ENCODE measurements around the gene SGSM2.

The SGSM2 gene

GRCh38 chr17:2369551-2370210, 32.4 kb downstream of the SGSM2 start:
- DNase-seq: no peak

- no peak for DNase-seq
These were observed 32.9 kb downstream of the SGSM2 start for GRCh38 chr17:2370211-2370589.

DNA sequence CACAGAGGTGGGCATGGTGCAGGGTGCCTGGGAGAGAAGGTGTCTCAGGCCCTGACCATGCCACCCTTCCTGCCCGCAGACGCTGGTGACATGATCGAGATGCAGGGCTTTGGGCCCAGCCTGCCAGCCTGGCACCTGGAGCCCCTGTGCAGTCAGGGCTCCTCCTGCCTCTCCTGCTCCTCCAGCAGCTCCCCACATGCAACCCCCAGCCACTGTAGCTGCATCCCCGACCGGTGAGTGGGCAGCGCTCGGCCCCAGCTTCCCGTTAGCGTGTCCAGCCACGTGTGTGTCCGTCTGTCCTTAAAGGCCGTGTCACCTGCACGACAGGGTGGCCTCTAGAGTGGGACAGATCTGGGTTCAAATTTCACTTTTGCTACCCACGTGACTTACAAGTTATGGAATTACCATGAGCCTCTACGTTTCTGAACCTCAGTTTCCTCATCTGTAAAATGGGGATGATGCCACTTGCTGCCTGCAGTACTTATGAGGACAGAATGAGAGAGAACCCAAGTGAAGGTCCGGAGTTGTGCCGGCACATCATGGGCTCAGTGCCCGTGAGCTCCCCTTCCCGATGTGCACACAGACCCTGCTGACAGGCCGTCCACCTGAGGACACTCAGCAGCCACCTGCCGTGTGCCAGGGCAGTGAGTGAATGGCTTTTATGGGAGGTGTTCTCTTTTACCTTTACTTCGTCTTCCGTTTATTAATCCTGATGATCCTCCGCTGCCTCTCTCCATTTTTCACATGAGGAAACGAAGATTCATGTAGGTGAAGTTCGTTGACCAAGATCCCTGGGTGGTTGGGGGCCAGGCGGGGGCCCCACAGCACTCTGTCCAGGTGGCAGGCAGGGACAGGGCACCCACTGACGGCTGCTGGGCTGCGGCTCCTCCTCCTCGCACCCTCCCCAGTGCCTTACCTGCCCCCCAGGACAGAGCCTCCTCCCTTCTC, 34.2 kb downstream of the SGSM2 start:
- no peak for DNase-seq

DNA sequence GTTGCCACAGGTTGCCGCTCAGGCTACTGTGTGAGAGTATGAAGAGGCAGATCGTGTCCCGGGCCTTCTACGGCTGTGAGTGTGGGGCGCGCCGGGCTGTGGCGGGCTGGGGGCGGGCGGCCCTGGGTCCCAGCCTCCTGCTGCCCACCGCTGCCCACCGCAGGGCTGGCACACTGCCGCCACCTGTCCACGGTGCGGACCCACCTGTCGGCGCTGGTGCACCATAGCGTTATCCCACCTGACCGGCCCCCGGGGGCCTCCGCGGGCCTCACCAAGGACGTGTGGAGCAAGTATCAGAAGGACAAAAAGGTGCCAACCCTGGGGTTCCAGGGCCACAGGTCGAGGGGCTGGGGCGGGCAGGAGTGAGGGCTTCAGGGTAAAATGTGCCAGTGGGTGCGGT, 34.9 kb downstream of the SGSM2 start:
- no peak for DNase-seq

DNA sequence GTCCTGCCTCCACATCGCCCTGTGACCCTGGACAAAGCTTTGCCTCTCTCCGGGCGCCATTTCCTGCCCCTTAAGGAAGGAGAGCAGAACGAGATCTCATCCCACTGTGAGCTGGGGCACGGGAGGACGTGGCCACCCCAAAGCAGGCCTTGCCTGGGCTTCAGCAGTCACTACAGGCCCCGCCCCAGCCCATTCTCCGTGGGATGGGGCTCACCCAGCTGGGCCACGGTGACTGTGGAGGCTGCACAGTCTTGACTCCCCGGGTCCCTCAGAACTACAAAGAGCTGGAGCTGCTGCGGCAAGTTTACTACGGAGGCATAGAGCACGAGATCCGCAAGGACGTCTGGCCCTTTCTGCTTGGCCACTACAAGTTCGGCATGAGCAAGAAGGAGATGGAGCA, 35.4 kb downstream of the SGSM2 start:
- DNase-seq: no peak

DNA sequence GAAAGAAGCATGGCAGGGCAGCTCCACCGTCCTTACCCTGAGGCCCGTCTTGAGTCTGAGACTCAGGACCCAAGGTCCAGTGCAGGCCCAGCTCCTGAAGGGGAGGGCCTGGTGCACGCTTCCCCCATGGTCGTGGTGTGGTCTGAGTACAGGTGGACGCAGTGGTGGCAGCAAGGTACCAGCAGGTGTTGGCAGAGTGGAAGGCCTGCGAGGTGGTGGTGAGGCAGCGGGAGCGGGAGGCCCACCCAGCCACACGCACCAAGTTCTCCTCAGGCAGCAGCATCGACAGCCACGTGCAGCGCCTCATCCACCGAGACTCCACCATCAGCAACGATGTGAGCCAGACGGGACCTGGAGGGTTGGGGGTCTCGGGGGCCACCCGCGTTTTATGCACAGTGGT, 35.9 kb downstream of the SGSM2 start:
- no peak for DNase-seq

GRCh38 chr17:2374549-2375285, 37.4 kb downstream of the SGSM2 start:
- DNase-seq: no peak

DNA sequence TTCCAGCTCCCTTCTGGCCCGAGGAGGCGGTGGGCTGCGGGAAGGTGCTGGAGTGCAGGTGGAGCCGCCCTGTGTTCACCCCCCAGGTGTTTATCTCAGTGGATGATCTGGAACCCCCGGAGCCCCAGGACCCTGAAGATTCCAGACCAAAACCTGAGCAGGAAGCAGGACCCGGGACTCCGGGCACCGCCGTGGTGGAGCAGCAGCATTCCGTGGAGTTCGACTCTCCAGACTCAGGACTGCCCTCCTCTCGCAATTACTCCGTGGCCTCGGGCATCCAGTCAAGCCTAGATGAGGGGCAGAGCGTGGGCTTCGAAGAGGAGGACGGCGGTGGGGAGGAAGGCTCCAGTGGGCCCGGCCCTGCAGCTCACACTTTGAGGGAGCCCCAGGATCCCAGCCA, 38.1 kb downstream of the SGSM2 start:
- DNase-seq: no peak

DNA sequence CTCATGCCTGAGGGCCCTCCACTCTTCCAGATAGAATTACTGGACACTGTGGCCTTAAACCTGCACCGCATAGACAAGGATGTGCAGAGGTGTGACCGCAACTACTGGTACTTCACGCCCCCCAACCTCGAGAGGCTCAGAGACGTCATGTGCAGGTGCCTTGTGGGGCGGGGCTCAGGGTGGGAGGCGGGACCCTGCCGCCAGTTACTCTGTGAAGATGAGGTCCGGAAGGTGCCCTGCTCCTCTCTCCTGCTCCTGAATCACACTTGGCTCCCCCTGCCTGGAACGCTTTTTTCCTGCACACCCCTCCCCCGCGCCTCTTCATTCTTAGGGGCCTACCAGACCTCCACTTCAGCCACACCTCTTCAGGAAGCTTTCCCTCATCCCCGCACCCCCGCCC, 38.8 kb downstream of the SGSM2 start:
- DNase-seq: no peak

- DNase-seq: no peak
These were observed 40.4 kb downstream of the SGSM2 start for GRCh38 chr17:2377659-2378058.

DNA sequence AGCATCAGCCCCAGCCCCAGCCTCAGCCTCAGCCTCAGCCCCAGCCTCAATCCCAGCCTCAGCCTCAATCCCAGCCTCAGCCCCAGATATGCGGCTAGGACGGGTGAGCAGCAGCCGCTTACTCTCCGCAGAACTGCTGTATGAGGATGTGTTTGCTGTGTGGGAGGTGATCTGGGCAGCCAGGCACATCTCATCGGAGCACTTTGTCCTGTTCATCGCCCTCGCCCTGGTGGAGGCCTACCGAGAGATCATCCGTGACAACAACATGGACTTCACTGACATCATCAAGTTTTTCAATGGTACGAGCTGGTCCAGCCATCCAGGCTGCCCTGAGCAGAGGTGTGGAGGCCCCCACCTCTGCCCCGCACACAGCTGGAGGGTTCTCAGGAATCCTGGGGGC, 41.6 kb downstream of the SGSM2 start:
- no peak for DNase-seq

GRCh38 chr17:2379489-2380225, 42.4 kb downstream of the SGSM2 start:
- no peak for DNase-seq

- DNase-seq: no peak
These were observed 43.1 kb downstream of the SGSM2 start for GRCh38 chr17:2380226-2380922.

- no peak for DNase-seq
These were observed 43.8 kb downstream of the SGSM2 start for GRCh38 chr17:2380950-2381649.

- DNase-seq: no peak
These were observed 46.4 kb downstream of the SGSM2 start for GRCh38 chr17:2383628-2384167.

DNA sequence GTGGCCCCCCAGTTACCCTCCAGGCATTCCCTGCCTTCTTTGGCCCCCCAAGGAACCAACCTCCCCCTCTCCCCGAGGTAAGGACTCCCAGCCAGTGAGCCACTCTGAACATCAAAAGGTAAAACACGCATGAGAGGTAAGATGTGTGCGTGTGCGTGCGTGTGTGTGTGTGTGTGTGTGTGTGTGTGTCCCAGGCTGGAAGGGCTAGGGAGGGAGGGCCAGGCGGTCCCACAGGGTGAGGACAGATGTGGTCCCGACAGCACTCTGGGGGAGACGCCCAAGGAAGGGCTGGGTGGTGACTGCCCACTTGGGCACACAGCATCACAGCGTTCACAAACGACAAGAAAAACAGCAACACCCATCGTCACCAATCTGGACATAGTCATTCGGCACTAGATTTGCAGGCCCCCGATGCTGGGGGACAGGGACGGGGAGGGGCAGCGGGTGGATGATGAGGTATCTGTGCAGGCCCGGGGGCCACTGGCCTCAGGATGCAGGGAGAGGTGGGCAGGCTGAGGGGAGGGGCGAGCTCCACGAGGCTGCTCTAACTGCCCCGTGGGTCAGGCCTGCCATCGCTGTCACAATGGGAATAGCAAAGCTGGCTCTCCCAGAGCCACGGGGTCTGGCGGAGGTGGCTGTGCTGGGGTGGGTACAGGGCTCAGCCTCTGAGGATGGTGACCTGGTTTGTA, 47.3 kb downstream of the SGSM2 start:
- no peak for DNase-seq

DNA sequence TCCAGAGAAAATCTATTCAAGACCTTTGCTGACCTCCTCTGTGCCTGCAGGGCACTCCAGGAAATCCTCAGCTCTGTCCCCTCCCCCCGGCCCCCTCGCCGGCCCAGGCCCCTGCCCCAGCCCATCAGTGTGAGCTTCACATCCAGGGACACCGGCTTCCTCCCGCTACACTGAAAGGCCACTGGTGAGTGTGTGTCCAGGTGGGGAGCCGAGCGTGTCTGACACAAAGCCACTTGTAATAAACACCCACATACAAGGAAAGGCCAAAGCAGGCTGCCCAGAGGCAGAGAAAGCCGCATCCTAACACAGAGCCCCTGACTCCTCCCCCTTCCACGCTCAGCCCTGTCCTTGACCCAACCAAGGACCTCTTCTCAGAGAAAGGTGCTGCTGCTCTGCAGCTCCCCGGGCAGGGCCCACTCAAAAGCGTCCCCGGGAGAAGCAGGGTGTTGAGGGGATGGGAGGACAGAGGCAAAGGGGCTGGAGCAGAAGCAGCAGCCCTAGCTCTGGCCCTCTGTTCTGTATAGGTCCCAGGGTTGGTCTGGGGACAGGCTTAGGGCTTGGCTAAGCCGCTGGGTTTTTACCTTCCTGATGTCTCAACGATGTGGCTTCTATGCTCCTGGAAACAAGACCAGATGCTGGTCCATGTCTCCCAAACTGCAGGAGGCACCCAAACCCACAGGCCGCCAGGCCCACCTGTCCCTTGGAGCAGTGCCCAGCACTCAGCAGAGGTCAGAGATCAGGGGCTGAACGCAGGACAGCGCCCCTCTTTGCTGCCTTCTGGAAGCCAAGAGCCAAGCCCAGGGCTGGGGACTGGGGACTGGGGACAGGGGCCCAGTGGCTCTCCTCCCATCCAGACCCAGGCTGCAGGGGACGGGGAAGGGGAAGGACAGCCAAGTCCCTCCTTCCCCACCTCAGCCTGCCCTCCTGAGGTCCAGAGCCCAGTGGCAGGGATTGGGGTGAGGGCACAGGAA, 48.2 kb downstream of the SGSM2 start:
- DNase-seq: no peak

DNA sequence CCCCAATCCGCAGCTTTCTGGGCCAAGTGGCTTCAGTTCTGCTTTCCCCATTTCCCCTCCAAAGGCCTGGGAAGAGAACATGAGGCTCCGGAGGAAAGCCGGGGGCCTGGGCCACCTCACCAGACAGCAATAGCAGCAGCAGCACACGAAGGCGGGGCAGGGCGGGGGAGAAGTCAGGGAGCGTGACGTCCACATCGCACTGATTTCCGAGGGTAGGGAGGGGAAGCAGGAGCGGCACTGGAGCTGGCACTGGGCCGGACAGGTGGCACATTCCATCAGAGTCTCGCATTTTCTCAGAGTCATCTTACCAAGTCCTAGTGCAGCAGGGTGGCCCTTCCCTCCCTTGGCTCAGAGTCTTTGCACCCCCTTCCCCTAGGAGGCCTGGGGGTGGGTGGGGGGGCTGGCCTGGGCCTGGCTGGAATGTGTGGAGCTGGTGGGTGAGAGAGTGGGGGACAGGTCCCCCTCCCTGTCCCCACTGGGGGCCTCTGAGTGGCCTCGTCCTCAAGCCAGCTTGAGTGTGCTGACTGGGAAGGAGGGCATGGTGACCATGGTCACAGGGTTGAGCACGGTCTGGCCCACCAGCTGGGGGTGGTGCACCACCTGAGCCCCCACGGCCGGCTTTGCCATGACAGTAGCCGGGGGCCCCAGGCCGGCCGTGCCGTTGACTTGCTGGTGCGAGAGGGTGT, 49.2 kb downstream of the SGSM2 start:
- no peak for DNase-seq

Data from NCI-H187 (cell line).